A549 (cell line): ENCODE data around the gene TMEM229A. TPM values are rescaled to one million over a fixed set of nuclear protein-coding genes. Genes with fewer than 3 reads are reported as not detected.
A peak's percentile ranks its signal among the peaks of the same experiment; 100 is the strongest.

Experiments used
- ATAC-seq, 2 experiments: fragments of 200-7000 bp in 1 of 2; fragments of >200 bp in 1 of 2; cut with Nextera tagmentation in 1 of 2; cut with Tn5 transposase in 1 of 2; 3 replicates each; pipeline versions ENCODE4 v1.8.0 to v1.9.1; 2018 to 2020; ENCODE audit warnings: mild to moderate bottlenecking in 1 of 2, moderate library complexity in 1 of 2
- CTCF ChIA-PET: fragments of 300-600 bp; sonication (Branson Sonifier 250); formaldehyde crosslinking; extraction: SDS; loops from one replicate; lab custom pipeline; 2021; ENCODE audit warnings: antibody characterized with exemption, inconsistent platforms; lab: Yijun Ruan, JAX
- POLR2A ChIA-PET: fragments of 350-600 bp; formaldehyde crosslinking; extraction: SDS; loops from one replicate; lab custom pipeline; 2021; ENCODE audit warnings: antibody characterized with exemption, inconsistent platforms; lab: Yijun Ruan, JAX
- DNase-seq, 2 experiments: peaks; one replicate each; pipeline versions ENCODE4 v3.0.0 to v3.0.0-alpha.2; 2011 to 2016; ENCODE audit warnings: low read depth in 1 of 2, low spot score in 1 of 2
- FAIRE-seq: peaks from 2 replicates; lab custom pipeline; 2011; peaks lifted over from hg19 to GRCh38; lab: Jason Lieb, UNC
- H3K27ac ChIP-seq, 2 experiments: fragments of >200 bp; sonication (Bioruptor Twin); formaldehyde crosslinking; 3 replicates each; pipeline ENCODE4 v1.5.1; 2016 to 2017
- H3K4me1 ChIP-seq: fragments of >200 bp; sonication (Bioruptor Twin); formaldehyde crosslinking; 3 replicates; pipeline ENCODE4 v1.6.1; 2016
- H3K4me2 ChIP-seq: fragments of >200 bp; sonication (Bioruptor Twin); formaldehyde crosslinking; 3 replicates; pipeline ENCODE4 v1.6.1; 2016
- H3K4me3 ChIP-seq: fragments of >200 bp; sonication (Bioruptor Twin); formaldehyde crosslinking; 3 replicates; pipeline ENCODE4 v1.5.1; 2016
- H3K9me3 ChIP-seq: fragments of >200 bp; sonication (Bioruptor Twin); formaldehyde crosslinking; 3 replicates; pipeline ENCODE4 v1.6.1; 2016
- EHF ChIP-seq: fragments of 250-450 bp; sonication (Bioruptor Pico); IDR thresholded peaks from 2 replicates; pipeline ENCODE4 v1.5.0; 2020; ENCODE audit warnings: mild to moderate bottlenecking
- FOSB ChIP-seq: fragments of 250-450 bp; sonication (Bioruptor Pico); IDR thresholded peaks from 2 replicates; pipeline ENCODE4 v1.5.0; 2020; ENCODE audit warnings: mild to moderate bottlenecking, moderate library complexity
- HDAC2 ChIP-seq: fragments of 200-600 bp; sonication (generic); IDR thresholded peaks from 2 replicates; pipeline ENCODE4 v1.6.1; 2016
- HEYL ChIP-seq: fragments of 250-450 bp; sonication (Bioruptor Pico); IDR thresholded peaks from 2 replicates; pipeline ENCODE4 v1.8.0; 2021; ENCODE audit warnings: mild to moderate bottlenecking, moderate library complexity
- HMGXB4 ChIP-seq: fragments of 250-450 bp; sonication (Bioruptor Pico); IDR thresholded peaks from 2 replicates; pipeline ENCODE4 v1.5.0; 2021; ENCODE audit warnings: mild to moderate bottlenecking, moderate library complexity, borderline replicate concordance
- HOXB13 ChIP-seq: fragments of 250-450 bp; sonication (Bioruptor Pico); IDR thresholded peaks from 2 replicates; pipeline ENCODE4 v1.5.0; 2020; ENCODE audit warnings: low read depth, mild to moderate bottlenecking, moderate library complexity
- JUN ChIP-seq, 2 experiments: fragments of >200 bp; sonication (Bioruptor Twin); formaldehyde crosslinking; IDR thresholded peaks; 2 replicates in 1 of 2; 3 replicates in 1 of 2; pipeline ENCODE4 v1.6.1; 2016 to 2017
- MAFK ChIP-seq: fragments of 450-650 bp; IDR thresholded peaks from 2 replicates; pipeline ENCODE4 v1.6.1; 2014; ENCODE audit not compliant: partially characterized antibody
- MAZ ChIP-seq: fragments of 150-350 bp; IDR thresholded peaks from 2 replicates; pipeline ENCODE4 v1.6.1; 2014; ENCODE audit warnings: antibody characterized with exemption, low read depth, low read length, borderline replicate concordance
- MYC ChIP-seq: IDR thresholded peaks from 2 replicates; pipeline ENCODE4 v1.6.1; 2012; ENCODE audit warnings: mild to moderate bottlenecking, inconsistent platforms, low read length, improper control_type of control experiment, borderline replicate concordance
- PHF8 ChIP-seq: fragments of 200-600 bp; sonication (generic); IDR thresholded peaks from 2 replicates; pipeline ENCODE4 v1.6.1; 2016; ENCODE audit warnings: low read depth, mild to moderate bottlenecking, antibody characterized with exemption, moderate library complexity, borderline replicate concordance
- RCOR1 ChIP-seq: fragments of 150-350 bp; IDR thresholded peaks from 2 replicates; pipeline ENCODE4 v1.6.1; 2014; ENCODE audit warnings: antibody characterized with exemption, low read length, low read depth
- RFX5 ChIP-seq: fragments of 450-650 bp; IDR thresholded peaks from 2 replicates; pipeline ENCODE4 v1.7.1; 2014; ENCODE audit warnings: antibody characterized with exemption, mild to moderate bottlenecking, moderate library complexity
- RNF2 ChIP-seq: fragments of 200-600 bp; sonication (generic); IDR thresholded peaks from 2 replicates; pipeline ENCODE4 v1.6.1; 2016; ENCODE audit warnings: low read depth, mild to moderate bottlenecking, antibody characterized with exemption, moderate library complexity, borderline replicate concordance
- SMC3 ChIP-seq: fragments of >200 bp; sonication (Bioruptor Twin); formaldehyde crosslinking; IDR thresholded peaks from 3 replicates; pipeline ENCODE4 v1.6.1; 2018; ENCODE audit warnings: inconsistent platforms
- SREBF2 ChIP-seq: fragments of 450-650 bp; IDR thresholded peaks from 2 replicates; pipeline ENCODE4 v1.6.1; 2014; ENCODE audit warnings: mild to moderate bottlenecking, moderate library complexity
- ZFP36 ChIP-seq: fragments of 450-650 bp; IDR thresholded peaks from 2 replicates; pipeline ENCODE4 v1.6.1; 2014; ENCODE audit warnings: borderline replicate concordance; ENCODE audit not compliant: partially characterized antibody
- ZNF302 ChIP-seq: fragments of 250-450 bp; sonication (Bioruptor Pico); IDR thresholded peaks from 2 replicates; pipeline ENCODE4 v1.9.0; 2021; ENCODE audit warnings: inconsistent platforms, mild to moderate bottlenecking, moderate library complexity
- WGBS: methylation state at CpG from one replicate; pipeline ENCODE4 v1.1.6; 2017; ENCODE audit errors: missing lambda C conversion rate; 5-methylcytosine and 5-hydroxymethylcytosine counted together
- polyA plus RNA-seq, 4 experiments: library from polyadenylated mRNA; depleted of rRNA in 3 of 4; stranded (reverse); fragments of >200 nt; fragmentation: RNase III in 1 of 4; extraction: RNeasy Plus Mini Kit Qiagen cat#74134 plus additional on column Dnase treatment in 1 of 4; gene quantifications; 2 replicates in 3 of 4; 3 replicates in 1 of 4; pipeline ENCODE4 v1.2.3, GENCODE V29; 2011 to 2017
- TF ChIP-seq, protein P1 (sequence below): fragments of >200 bp; sonication (Bioruptor Twin); formaldehyde crosslinking; IDR thresholded peaks from 3 replicates; pipeline ENCODE4 v1.5.1; 2016
- TF ChIP-seq, protein P2 (sequence below): IDR thresholded peaks from 2 replicates; pipeline ENCODE4 v1.6.1; 2012

TMEM229A gene
- polyA plus RNA-seq, 2 of the 4 experiments (the other 2 are of a cell fraction): not detected

GRCh38 chr7:124033095-124033806 lies 384 bp upstream of the TMEM229A start:
- H3K4me2 ChIP-seq: peak overlapping the region; percentile 90
- H3K9me3 ChIP-seq: no peaks in the 10 kb centered on the region
- peak overlapping the region in 1 of 2 experiments; percentile 16; a peak in 1 of 6 replicates for H3K27ac ChIP-seq
- CTCF ChIA-PET: no interaction called here
- DNase-seq: no peak
- peak overlapping the region; percentile 44 for H3K4me3 ChIP-seq
- WGBS: 16% methylated on average over 24 of the region's 70 CpGs
- no peak for FAIRE-seq
- H3K4me1 ChIP-seq: peaks cover 8% of the 10 kb centered on the region; the same call in 1 of the 3 replicates
- TF ChIP-seq HDAC2: no peak
- no peak for TF ChIP-seq MYC
- no peak for TF ChIP-seq SMC3
- TF ChIP-seq SREBF2: no peak
- no peak for TF ChIP-seq FOSB (CRISPR knock-in tag)
- no peak for TF ChIP-seq EHF
- TF ChIP-seq, all 56 proteins: peak for 0
- ATAC-seq: peak; percentile 62 to 65
- POLR2A ChIA-PET: no interaction called here

- H3K9me3 ChIP-seq: no peaks in the 10 kb centered on the region
- 0 out of 6 replicates have a peak, but pooled peaks of 1 of the 2 experiments have one; percentile 14 for ATAC-seq
- peak overlapping the region; percentile 44 for H3K4me3 ChIP-seq
- ChIA-PET POLR2A (no interaction called here), CTCF (no interaction called here)
- peak overlapping the region; percentile 90 for H3K4me2 ChIP-seq
- 27% methylated on average over 14 of the region's 22 CpGs for whole genome bisulfite sequencing
- no peak overlapping the region for H3K27ac ChIP-seq
- peaks cover 8% of the 10 kb centered on the region; the same call in 1 of the 3 replicates for H3K4me1 ChIP-seq
- DNase-seq: no peak
- TF ChIP-seq PHF8 (no peak), HOXB13 (CRISPR knock-in tag) (no peak), RCOR1 (no peak), ZFP36 (no peak), MAFK (no peak), MAZ (no peak), RNF2 (no peak), RFX5 (no peak), HMGXB4 (CRISPR knock-in tag) (no peak), HEYL (CRISPR knock-in tag) (no peak), JUN (IDR thresholded peaks at IDR 0.05) (no peak), ZNF302 (CRISPR knock-in tag) (no peak)
- TF ChIP-seq, protein P1, sequence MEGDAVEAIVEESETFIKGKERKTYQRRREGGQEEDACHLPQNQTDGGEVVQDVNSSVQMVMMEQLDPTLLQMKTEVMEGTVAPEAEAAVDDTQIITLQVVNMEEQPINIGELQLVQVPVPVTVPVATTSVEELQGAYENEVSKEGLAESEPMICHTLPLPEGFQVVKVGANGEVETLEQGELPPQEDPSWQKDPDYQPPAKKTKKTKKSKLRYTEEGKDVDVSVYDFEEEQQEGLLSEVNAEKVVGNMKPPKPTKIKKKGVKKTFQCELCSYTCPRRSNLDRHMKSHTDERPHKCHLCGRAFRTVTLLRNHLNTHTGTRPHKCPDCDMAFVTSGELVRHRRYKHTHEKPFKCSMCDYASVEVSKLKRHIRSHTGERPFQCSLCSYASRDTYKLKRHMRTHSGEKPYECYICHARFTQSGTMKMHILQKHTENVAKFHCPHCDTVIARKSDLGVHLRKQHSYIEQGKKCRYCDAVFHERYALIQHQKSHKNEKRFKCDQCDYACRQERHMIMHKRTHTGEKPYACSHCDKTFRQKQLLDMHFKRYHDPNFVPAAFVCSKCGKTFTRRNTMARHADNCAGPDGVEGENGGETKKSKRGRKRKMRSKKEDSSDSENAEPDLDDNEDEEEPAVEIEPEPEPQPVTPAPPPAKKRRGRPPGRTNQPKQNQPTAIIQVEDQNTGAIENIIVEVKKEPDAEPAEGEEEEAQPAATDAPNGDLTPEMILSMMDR: no peak
- TF ChIP-seq, protein P2, sequence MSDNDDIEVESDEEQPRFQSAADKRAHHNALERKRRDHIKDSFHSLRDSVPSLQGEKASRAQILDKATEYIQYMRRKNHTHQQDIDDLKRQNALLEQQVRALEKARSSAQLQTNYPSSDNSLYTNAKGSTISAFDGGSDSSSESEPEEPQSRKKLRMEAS: no peak
- no peak for FAIRE-seq
These were observed 948 bp downstream of the TMEM229A start for GRCh38 chr7:124031919-124032318.
